ENCODE measurements around the gene UQCRC1. TPM values are rescaled to one million over a fixed set of nuclear protein-coding genes. Genes with fewer than 3 reads are reported as not detected.
A peak's percentile ranks its signal among the peaks of the same experiment; 100 is the strongest.

UQCRC1 gene
- total RNA-seq, 4 donors from 2014 or later, result 195 to 346 (median 302) TPM

GRCh38 chr3:48560648-48561018 lies 48.8 kb downstream of the UQCRC1 start:
- Histone ChIP-seq H3K9me3 (no peaks in the 10 kb centered on the region), H3K4me1 (peaks cover 0 to 56% (median 21%) of the 10 kb centered on the region in 3 donors), H3K36me3 (no peaks in the 10 kb centered on the region), H3K27me3 (no peaks in the 10 kb centered on the region), H3K4me3 (peak overlapping the region; percentile 15 to 46), H3K27ac (peak overlapping the region in 3 of 4 donors; percentile 79 to 81 (median 81))
- TF ChIP-seq POLR2AphosphoS5 (IDR thresholded peaks at IDR 0.05) (no peak), POLR2A (IDR thresholded peaks at IDR 0.05) (no peak), EP300 (IDR thresholded peaks at IDR 0.05) (no peak), CTCF (IDR thresholded peaks at IDR 0.05) (no peak)
- WGBS, 2 donors (ENCODE audit: low coverage in 1 of 2), result 8% methylated on average over 5 of the region's 5 CpGs; no CpG with 5 or more reads in 1 of the 2 donors
- ATAC-seq, result no peak

GRCh38 chr3:48558493-48559134 lies 50.8 kb downstream of the UQCRC1 start:
- Histone ChIP-seq H3K9me3 (no peaks in the 10 kb centered on the region), H3K27me3 (no peaks in the 10 kb centered on the region), H3K4me3 (no peak overlapping the region), H3K4me1 (peaks cover 0 to 62% (median 21%) of the 10 kb centered on the region in 3 donors), H3K27ac (peak overlapping the region in 3 of 4 donors; percentile 79 to 81 (median 81)), H3K36me3 (no peaks in the 10 kb centered on the region)
- no peak for ATAC-seq
- TF ChIP-seq CTCF (IDR thresholded peaks at IDR 0.05) (peak in 1 of 4 experiments; percentile 10), POLR2A (IDR thresholded peaks at IDR 0.05) (no peak)
- 71 to 76% methylated on average over 5 to 6 of the region's 6 CpGs for WGBS, 2 donors (ENCODE audit: low coverage in 1 of 2)

- Histone ChIP-seq H3K4me1 (peaks cover 0 to 62% (median 21%) of the 10 kb centered on the region in 3 donors), H3K4me3 (peak within 1 kb of the TSS; percentile 31 to 55), H3K27ac (peak within 1 kb of the TSS in 3 of 4 donors; percentile 74 to 81 (median 79)), H3K36me3 (no peaks in the 10 kb centered on the region), H3K27me3 (no peaks in the 10 kb centered on the region), H3K9me3 (no peaks in the 10 kb centered on the region)
- peak; percentile 96 for ATAC-seq
- 0 to 3% methylated on average over 6 of the region's 53 CpGs for WGBS, 2 donors (ENCODE audit: low coverage in 1 of 2)
- peak in 1 of 4 experiments; percentile 31 for TF ChIP-seq CTCF (IDR thresholded peaks at IDR 0.05)
- TF ChIP-seq POLR2A (IDR thresholded peaks at IDR 0.05), result peak in 1 of 2 donors; percentile 14
- no peak for TF ChIP-seq POLR2AphosphoS5 (IDR thresholded peaks at IDR 0.05)
- TF ChIP-seq EP300 (IDR thresholded peaks at IDR 0.05), result no peak
These were observed 52.4 kb downstream of the UQCRC1 start, which contains the start of gene PFKFB4 for GRCh38 chr3:48556796-48557626. Gene PFKFB4, minus strand, starts transcription at chr3:48556803. Its CDS starts 26 bp downstream, at chr3:48556777.

GRCh38 chr3:48555949-48556795 lies 53.3 kb downstream of the UQCRC1 start:
- H3K36me3 ChIP-seq, result no peaks in the 10 kb centered on the region

More at GRCh38 chr3:48555949-48556795, 53.3 kb downstream of the UQCRC1 start:
- ATAC-seq, result no peak
- 13 to 65% methylated on average over 3 to 13 of the region's 29 CpGs for WGBS, 2 donors (ENCODE audit: low coverage in 1 of 2)
- TF ChIP-seq POLR2AphosphoS5 (IDR thresholded peaks at IDR 0.05) (no peak), CTCF (IDR thresholded peaks at IDR 0.05) (no peak), POLR2A (IDR thresholded peaks at IDR 0.05) (peak in 1 of 2 donors; percentile 15), EP300 (IDR thresholded peaks at IDR 0.05) (no peak)
- peak overlapping the region; percentile 31 to 55 for H3K4me3 ChIP-seq
- H3K9me3 ChIP-seq, result no peaks in the 10 kb centered on the region
- H3K27ac ChIP-seq, result peak overlapping the region in 3 of 4 donors; percentile 67 to 81 (median 74)
- H3K4me1 ChIP-seq, result peaks cover 0 to 58% (median 20%) of the 10 kb centered on the region in 3 donors
- no peaks in the 10 kb centered on the region for H3K27me3 ChIP-seq
